HTR-8/SVneo (cell line): ENCODE measurements around the gene RERE.

Experiments used
- DNase-seq: peaks from one replicate; pipeline ENCODE4 v3.0.0; 2011; ENCODE audit warnings: low spot score, mixed read lengths; ENCODE audit not compliant: insufficient read length
- FAIRE-seq: peaks from 2 replicates; lab custom pipeline; 2011; peaks lifted over from hg19 to GRCh38; lab: Jason Lieb, UNC

RERE gene

GRCh38 chr1:8541961-8542521 is 275.4 kb downstream of the RERE start:
- FAIRE-seq (no peak), DNase-seq (no peak)

- FAIRE-seq (no peak), DNase-seq (no peak)
Observed at GRCh38 chr1:8540971-8541370, 276.5 kb downstream of the RERE start.

GRCh38 chr1:8540261-8540941 is 277.0 kb downstream of the RERE start:
- FAIRE-seq (no peak), DNase-seq (no peak)

GRCh38 chr1:8539683-8540082 is 277.8 kb downstream of the RERE start:
- DNase-seq: no peak
- no peak for FAIRE-seq

GRCh38 chr1:8538502-8538901 is 278.9 kb downstream of the RERE start:
- no peak for DNase-seq
- FAIRE-seq: no peak

GRCh38 chr1:8537991-8538390 is 279.4 kb downstream of the RERE start:
- FAIRE-seq (no peak), DNase-seq (no peak)

GRCh38 chr1:8536515-8536914 is 280.9 kb downstream of the RERE start:
- FAIRE-seq (no peak), DNase-seq (no peak)

GRCh38 chr1:8533907-8534306 is 283.5 kb downstream of the RERE start:
- FAIRE-seq: no peak

GRCh38 chr1:8533124-8533523 is 284.3 kb downstream of the RERE start:
- no peak for DNase-seq
- FAIRE-seq: no peak

More at GRCh38 chr1:8533907-8534306, 283.5 kb downstream of the RERE start:
- DNase-seq: no peak

- DNase-seq (no peak), FAIRE-seq (no peak)
Observed at GRCh38 chr1:8529901-8530300, 287.5 kb downstream of the RERE start.

GRCh38 chr1:8527941-8528340 is 289.5 kb downstream of the RERE start:
- DNase-seq: no peak
- no peak for FAIRE-seq

- FAIRE-seq (peak; percentile 63), DNase-seq (peak; percentile 84)
Observed at GRCh38 chr1:8525558-8526275, 291.7 kb downstream of the RERE start.

GRCh38 chr1:8525216-8525557 is 292.3 kb downstream of the RERE start:
- no peak for FAIRE-seq
- DNase-seq: peak; percentile 19

GRCh38 chr1:8524627-8525157 is 292.7 kb downstream of the RERE start:
- DNase-seq (no peak), FAIRE-seq (no peak)

GRCh38 chr1:8523666-8524206 is 293.7 kb downstream of the RERE start:
- FAIRE-seq (no peak), DNase-seq (no peak)

GRCh38 chr1:8520483-8520966 is 296.9 kb downstream of the RERE start:
- no peak for FAIRE-seq
- no peak for DNase-seq

- DNase-seq (no peak), FAIRE-seq (no peak)
Observed at GRCh38 chr1:8519167-8519566, 298.3 kb downstream of the RERE start.

GRCh38 chr1:8518490-8518801 is 299.0 kb downstream of the RERE start:
- no peak for FAIRE-seq
- DNase-seq: no peak

GRCh38 chr1:8517661-8518489 is 299.6 kb downstream of the RERE start:
- FAIRE-seq: no peak

More at GRCh38 chr1:8517661-8518489, 299.6 kb downstream of the RERE start:
- DNase-seq: no peak
